ENCODE measurements around the gene ACSF2.
A peak's percentile ranks its signal among the peaks of the same experiment; 100 is the strongest.

The ACSF2 gene

GRCh38 chr17:50443505-50443974, 17.5 kb downstream of the ACSF2 start:
- Mint-ChIP-seq H3K27me3 (ENCODE audit: low read depth) (peaks cover 3% of the 10 kb centered on the region), H3K4me3 (peak overlapping the region in 2 of 3 experiments; percentile 39 to 42), H3K9me3 (no peaks in the 10 kb centered on the region), H3K27ac (peak overlapping the region; percentile 59 to 82 (median 68)), H3K36me3 (ENCODE audit: low read depth) (no peaks in the 10 kb centered on the region), H3K4me1 (peaks cover 37% of the 10 kb centered on the region)
- TF ChIP-seq, protein P1, sequence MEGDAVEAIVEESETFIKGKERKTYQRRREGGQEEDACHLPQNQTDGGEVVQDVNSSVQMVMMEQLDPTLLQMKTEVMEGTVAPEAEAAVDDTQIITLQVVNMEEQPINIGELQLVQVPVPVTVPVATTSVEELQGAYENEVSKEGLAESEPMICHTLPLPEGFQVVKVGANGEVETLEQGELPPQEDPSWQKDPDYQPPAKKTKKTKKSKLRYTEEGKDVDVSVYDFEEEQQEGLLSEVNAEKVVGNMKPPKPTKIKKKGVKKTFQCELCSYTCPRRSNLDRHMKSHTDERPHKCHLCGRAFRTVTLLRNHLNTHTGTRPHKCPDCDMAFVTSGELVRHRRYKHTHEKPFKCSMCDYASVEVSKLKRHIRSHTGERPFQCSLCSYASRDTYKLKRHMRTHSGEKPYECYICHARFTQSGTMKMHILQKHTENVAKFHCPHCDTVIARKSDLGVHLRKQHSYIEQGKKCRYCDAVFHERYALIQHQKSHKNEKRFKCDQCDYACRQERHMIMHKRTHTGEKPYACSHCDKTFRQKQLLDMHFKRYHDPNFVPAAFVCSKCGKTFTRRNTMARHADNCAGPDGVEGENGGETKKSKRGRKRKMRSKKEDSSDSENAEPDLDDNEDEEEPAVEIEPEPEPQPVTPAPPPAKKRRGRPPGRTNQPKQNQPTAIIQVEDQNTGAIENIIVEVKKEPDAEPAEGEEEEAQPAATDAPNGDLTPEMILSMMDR (IDR thresholded peaks at IDR 0.05; ENCODE audit: unreplicated experiment in 3 of 3): no peak

DNA sequence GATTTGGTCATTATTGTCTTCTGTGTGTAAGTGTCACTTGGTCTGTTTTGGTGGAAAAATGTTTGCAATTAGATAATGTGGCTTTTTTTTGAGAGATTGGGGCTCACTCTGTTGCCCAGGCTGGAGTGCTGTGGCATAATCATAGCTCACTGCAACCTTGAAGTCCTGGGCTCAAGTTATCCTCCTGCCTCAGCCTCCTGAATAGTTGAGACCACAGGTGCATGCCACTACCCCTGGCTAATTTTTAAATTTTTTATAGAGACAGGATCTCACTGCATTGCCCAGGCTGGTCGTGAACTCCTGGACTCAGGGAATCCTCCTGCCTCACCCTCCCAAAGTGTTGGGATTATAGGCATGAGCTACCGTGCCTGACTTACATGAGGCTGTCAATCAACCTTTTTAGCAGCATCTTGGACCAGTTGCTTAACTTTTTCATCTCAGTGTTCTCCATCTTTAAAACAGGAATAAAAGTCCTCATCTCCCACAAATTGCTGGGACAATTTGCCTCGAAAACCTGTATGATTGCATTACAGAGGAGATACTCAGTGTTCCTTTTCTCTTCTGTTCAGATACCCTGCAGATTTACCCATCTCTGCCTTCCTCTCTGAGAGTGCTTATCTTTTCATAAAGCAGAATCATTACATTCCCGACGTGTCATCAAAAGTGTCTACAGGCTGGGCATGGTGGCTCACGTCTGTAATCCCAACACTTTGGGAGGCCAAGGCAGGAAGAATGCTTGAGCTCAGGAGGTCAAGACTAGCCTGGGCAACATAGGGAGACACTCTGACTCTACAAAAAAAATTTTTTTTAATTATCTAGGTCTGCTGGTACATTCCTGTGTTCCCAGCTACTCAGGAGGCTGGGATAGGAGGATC, 19.1 kb downstream of the ACSF2 start:
- Mint-ChIP-seq H3K27ac (peak overlapping the region in 2 of 3 experiments; percentile 68 to 70), H3K4me3 (no peak overlapping the region), H3K4me1 (peaks cover 37% of the 10 kb centered on the region), H3K27me3 (ENCODE audit: low read depth) (peaks cover 3% of the 10 kb centered on the region), H3K36me3 (ENCODE audit: low read depth) (no peaks in the 10 kb centered on the region), H3K9me3 (no peaks in the 10 kb centered on the region)
- TF ChIP-seq, protein P1 (IDR thresholded peaks at IDR 0.05; ENCODE audit: unreplicated experiment in 3 of 3): no peak

GRCh38 chr17:50445730-50446325, 19.8 kb downstream of the ACSF2 start:
- Mint-ChIP-seq H3K36me3 (ENCODE audit: low read depth) (peaks cover 5% of the 10 kb centered on the region), H3K4me1 (peaks cover 30% of the 10 kb centered on the region)

DNA sequence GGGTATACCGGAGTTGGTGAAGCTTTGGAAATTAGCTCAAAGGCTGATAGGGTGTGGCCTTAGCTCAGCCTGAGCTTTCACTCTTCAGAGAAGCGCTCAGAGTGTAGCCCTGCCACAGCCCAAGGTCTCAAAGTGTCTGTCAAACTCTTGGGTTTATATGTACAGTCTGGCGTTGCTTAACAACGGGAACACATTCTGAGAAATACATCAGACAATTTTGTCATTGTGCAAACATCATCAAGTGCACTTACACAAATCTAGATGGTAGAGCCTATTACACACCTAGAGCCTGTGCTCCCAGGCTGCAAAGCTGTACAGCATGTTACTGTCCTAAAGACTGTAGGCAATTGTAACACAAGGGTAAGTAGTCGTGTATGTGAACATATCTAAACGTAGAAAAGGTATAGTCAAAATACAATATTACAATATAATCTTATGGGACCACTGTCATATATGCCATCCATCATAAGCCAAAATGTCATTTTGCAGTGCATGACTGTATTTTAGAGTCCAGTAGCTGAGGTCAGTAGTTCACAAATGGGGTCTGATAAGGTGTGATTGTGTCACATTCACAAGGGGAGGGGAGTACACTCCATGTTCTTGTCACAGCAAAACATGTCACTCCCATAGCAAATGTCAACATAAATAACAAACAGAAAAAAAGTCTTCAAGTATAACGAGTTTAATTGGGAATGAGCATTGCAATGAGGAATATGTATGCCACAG, 22.0 kb downstream of the ACSF2 start:
- Mint-ChIP-seq H3K27me3 (ENCODE audit: low read depth) (peaks cover 3% of the 10 kb centered on the region), H3K4me3 (no peak overlapping the region)

More at GRCh38 chr17:50445730-50446325, 19.8 kb downstream of the ACSF2 start:
- Mint-ChIP-seq H3K4me3 (no peak overlapping the region), H3K9me3 (no peaks in the 10 kb centered on the region), H3K27me3 (ENCODE audit: low read depth) (peaks cover 3% of the 10 kb centered on the region), H3K27ac (peak overlapping the region in 2 of 3 experiments; percentile 58 to 70)
- TF ChIP-seq, protein P1 (IDR thresholded peaks at IDR 0.05; ENCODE audit: unreplicated experiment in 3 of 3): no peak

GRCh38 chr17:50448643-50449042, 22.6 kb downstream of the ACSF2 start:
- Mint-ChIP-seq H3K27ac (no peak overlapping the region), H3K9me3 (no peaks in the 10 kb centered on the region)
- TF ChIP-seq, protein P1 (IDR thresholded peaks at IDR 0.05; ENCODE audit: unreplicated experiment in 3 of 3): no peak

More for the DNA sequence above, 22.0 kb downstream of the ACSF2 start:
- Mint-ChIP-seq H3K36me3 (ENCODE audit: low read depth) (peaks cover 5% of the 10 kb centered on the region), H3K4me1 (peaks cover 28% of the 10 kb centered on the region), H3K27ac (no peak overlapping the region), H3K9me3 (no peaks in the 10 kb centered on the region)
- TF ChIP-seq, protein P1 (IDR thresholded peaks at IDR 0.05; ENCODE audit: unreplicated experiment in 3 of 3): no peak

More at GRCh38 chr17:50448643-50449042, 22.6 kb downstream of the ACSF2 start:
- H3K4me3 Mint-ChIP-seq: no peak overlapping the region
- peaks cover 22% of the 10 kb centered on the region for H3K4me1 Mint-ChIP-seq
- H3K36me3 Mint-ChIP-seq (ENCODE audit: low read depth): peaks cover 5% of the 10 kb centered on the region
- H3K27me3 Mint-ChIP-seq (ENCODE audit: low read depth): peaks cover 3% of the 10 kb centered on the region
